MM.1S (cell line): ENCODE measurements around the gene TAOK1.

Experiments used
- CTCF ChIP-seq: fragments of 300-600 bp; sonication (generic); IDR thresholded peaks from 2 replicates; pipeline ENCODE4 v1.5.1; 2016; ENCODE audit warnings: antibody characterized with exemption, low read length, mixed read lengths
- EZH2 ChIP-seq: fragments of 300-600 bp; sonication (generic); optimal IDR thresholded peaks from 2 replicates; pipeline ENCODE3; 2017; ENCODE audit warnings: low read depth, mild to moderate bottlenecking, antibody characterized with exemption, low read length, mixed read lengths
- EZH2phosphoT487 ChIP-seq: fragments of 300-600 bp; sonication (generic); IDR thresholded peaks from 2 replicates; pipeline ENCODE4 v1.6.1; 2018; ENCODE audit warnings: antibody characterized with exemption, low read length

- TF ChIP-seq CTCF (no peak), EZH2 (no peak), EZH2phosphoT487 (no peak)
Observed at GRCh38 chr17:29581583-29582253, 191.6 kb downstream of the TAOK1 start.
